ENCODE results near the gene USP32. TPM values are rescaled to one million over a fixed set of nuclear protein-coding genes. Genes with fewer than 3 reads are reported as not detected.

Gene USP32
- total RNA-seq, 1 donor from 2014 or later = 91.7 TPM

- DNase-seq (ENCODE audit: low spot score in 2 of 2) (no peak), FAIRE-seq (no peak)
Measured at GRCh38 chr17:60163108-60163784, 228.7 kb downstream of the USP32 start.

GRCh38 chr17:60161598-60162330, 230.2 kb downstream of the USP32 start:
- peak; percentile 26 to 72 for DNase-seq (ENCODE audit: low spot score in 2 of 2)
- no peak for FAIRE-seq

- FAIRE-seq (no peak), DNase-seq (ENCODE audit: low spot score in 2 of 2) (peak in 1 of 2 donors; percentile 10)
Measured at GRCh38 chr17:60160829-60161501, 231.0 kb downstream of the USP32 start.

DNA sequence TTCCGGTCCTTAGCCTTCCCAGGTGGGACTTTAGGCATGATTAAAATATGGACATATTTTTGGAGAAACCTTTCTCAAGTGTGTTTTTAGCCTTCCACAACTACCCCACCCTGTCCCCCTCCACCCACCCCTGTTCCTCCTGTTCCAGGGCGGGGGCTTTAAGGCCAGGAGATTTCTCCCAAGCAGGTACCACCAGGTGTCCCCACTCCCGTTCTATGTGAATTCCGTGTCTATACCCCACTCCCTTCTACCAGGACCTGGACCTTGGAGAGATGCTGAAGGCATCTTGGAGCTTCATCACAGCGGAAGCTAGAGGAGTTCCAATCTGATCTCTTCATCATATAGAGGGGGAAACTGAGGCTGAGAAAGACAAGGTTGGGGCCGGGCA, 232.5 kb downstream of the USP32 start:
- DNase-seq (ENCODE audit: low spot score in 2 of 2) (peak in 1 of 2 donors; percentile 7), FAIRE-seq (no peak)

- peak in 1 of 2 donors; percentile 16 for DNase-seq (ENCODE audit: low spot score in 2 of 2)
Measured at GRCh38 chr17:60158751-60159478, 233.0 kb downstream of the USP32 start.

DNA sequence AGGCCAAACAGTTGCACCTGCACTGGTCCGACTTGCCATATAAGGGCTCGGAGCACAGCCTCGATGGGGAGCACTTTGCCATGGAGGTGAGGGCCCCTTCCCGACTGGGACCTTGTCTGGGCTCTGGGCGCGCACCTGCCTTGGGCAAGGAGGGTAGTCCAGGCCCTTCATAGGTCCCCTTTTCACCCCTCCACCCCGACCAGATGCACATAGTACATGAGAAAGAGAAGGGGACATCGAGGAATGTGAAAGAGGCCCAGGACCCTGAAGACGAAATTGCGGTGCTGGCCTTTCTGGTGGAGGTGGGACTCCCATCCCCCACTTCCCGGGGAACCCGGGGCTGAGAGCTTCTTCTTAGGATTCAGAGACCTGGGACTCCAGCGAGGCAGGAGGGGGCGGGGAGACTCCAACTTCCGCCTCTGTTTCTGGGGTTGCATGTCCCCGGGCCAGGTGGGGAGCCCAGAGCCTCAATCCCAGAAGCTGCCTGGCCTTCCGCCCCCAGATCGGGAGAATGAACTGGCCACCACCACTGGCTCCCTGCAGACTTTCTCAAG, 234.4 kb downstream of the USP32 start:
- DNase-seq (ENCODE audit: low spot score in 2 of 2) = no peak
- FAIRE-seq = no peak

More at GRCh38 chr17:60158751-60159478, 233.0 kb downstream of the USP32 start:
- no peak for FAIRE-seq

- DNase-seq (ENCODE audit: low spot score in 2 of 2) = no peak
- FAIRE-seq = no peak
Measured at GRCh38 chr17:60156746-60157145, 235.2 kb downstream of the USP32 start.

GRCh38 chr17:60155815-60156214, 236.1 kb downstream of the USP32 start:
- DNase-seq (ENCODE audit: low spot score in 2 of 2) (no peak), FAIRE-seq (no peak)

GRCh38 chr17:60155427-60155814, 236.5 kb downstream of the USP32 start:
- FAIRE-seq (no peak), DNase-seq (ENCODE audit: low spot score in 2 of 2) (no peak)

DNA sequence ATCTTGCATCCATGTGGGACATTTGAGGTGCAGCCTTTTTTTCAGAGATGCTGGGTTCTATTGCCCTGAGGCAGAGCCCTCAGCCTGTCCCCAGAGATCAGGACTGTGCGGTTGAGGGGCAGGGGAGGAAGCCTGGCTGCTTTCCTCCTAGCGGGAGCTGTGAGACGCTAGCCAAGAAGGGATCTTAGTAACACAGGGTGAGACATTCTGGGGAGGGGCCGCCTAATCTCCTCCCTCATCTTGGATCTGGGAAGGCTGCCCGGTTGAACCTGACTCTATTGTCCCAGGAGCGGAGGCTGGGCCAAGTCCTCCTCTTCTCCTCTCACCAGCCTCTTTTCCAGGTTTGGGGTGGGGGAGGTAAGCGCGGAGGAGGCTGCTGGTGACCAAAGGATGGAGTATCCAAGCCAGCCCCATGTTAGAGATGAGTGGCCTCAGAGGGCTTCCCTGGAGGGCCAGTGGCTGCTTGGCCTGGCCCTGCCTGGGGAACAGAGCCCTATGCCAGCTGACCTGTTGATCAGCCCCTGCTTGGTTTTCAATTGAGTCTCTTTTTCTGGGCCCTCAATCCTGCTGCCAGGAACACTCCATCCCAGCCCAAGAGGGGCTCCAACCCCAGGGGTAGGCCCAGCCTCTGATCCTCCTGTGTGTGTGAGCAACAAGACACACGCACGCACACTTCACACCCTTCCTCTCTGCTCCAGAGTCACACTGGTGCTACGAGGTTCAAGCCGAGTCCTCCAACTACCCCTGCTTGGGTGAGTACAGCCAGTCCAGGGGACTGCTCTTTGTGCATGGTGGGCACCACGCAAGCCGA, 237.1 kb downstream of the USP32 start:
- FAIRE-seq (no peak), DNase-seq (ENCODE audit: low spot score in 2 of 2) (peak in 1 of 2 donors; percentile 71)

DNA sequence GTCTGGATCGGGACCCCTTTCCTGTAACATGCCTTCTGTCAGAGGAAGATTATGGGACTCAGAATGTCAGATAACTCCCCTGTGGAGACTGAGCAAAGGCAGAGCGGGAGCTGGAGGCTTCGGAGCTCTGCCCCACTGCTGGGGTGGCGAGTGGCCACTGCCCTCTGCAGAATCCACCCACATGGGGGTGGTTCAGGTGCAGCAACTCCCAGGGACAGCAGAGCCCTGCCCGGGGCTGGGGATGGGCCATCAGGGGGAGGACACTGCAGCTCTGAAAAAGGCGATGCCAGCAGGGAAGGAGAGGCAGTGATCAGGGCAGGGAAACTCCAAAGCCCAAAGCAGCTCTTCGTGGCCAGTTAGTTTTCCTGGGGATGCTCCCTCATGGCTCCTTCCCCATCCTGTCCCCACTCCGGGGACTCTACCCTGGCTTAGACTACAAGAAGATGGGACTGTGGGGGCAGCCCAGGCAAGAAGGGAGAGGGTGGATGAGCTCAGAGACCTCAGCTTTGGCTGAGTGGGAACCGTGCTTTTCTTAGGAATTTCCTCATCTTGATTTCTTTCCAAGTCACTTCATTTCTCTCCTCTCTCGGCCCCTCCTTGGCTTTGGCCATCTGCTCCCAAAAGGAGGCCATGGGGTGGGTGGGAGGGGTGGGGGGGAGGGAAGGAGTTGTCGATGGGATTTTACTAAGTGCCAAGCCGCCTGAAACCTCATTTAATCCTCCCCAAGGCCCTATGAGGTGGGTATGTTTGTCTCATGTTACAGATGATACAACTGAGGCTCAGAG, 238.1 kb downstream of the USP32 start:
- FAIRE-seq = no peak
- no peak for DNase-seq (ENCODE audit: low spot score in 2 of 2)

GRCh38 chr17:60151355-60151754, 240.6 kb downstream of the USP32 start:
- DNase-seq (ENCODE audit: low spot score in 2 of 2) (no peak), FAIRE-seq (no peak)

- FAIRE-seq (no peak), DNase-seq (ENCODE audit: low spot score in 2 of 2) (peak in 1 of 2 donors; percentile 63)
Measured at GRCh38 chr17:60149691-60150582, 242.0 kb downstream of the USP32 start, which contains the start of gene CA4. Gene CA4 (plus strand): TSS chr17:60149973. CDS start chr17:60150035, 62 bp downstream.

- no peak for DNase-seq (ENCODE audit: low spot score in 2 of 2)
- FAIRE-seq = no peak
Measured at GRCh38 chr17:60148373-60148772, 243.6 kb downstream of the USP32 start.

- FAIRE-seq = no peak
- no peak for DNase-seq (ENCODE audit: low spot score in 2 of 2)
Measured at GRCh38 chr17:60147553-60148223, 244.2 kb downstream of the USP32 start.

GRCh38 chr17:60146206-60146605, 245.7 kb downstream of the USP32 start:
- no peak for FAIRE-seq

More at GRCh38 chr17:60146206-60146605, 245.7 kb downstream of the USP32 start:
- DNase-seq (ENCODE audit: low spot score in 2 of 2) = no peak
